CD4-positive, alpha-beta T cell treated with Interleukin-6 for 4 hours (primary cell): ENCODE results near the gene MEFV.

ENCODE experiments used
- DNase-seq: peaks from one replicate; pipeline ENCODE4 v3.0.0-alpha.2; 2020; ENCODE audit warnings: mixed read lengths

MEFV gene

DNA sequence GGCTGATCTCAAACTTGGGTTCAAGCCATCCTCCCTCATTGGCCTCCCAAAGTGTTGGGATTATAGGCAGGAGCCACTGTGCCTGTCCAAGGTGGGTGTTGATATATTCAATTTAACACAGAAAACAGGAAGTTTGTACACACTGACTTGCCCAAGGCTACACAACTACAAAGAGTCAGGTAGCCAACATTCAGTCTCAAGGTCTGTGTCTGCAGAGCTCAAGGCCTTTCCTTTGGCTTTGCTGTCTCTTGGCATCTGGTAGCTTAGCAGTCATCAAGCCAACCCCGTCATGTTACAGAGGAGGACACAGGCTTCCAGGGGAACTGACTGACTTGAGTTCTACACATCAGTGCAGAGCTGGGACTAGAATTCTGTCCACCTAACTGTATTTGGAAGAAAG lies 11.9 kb upstream of the MEFV start:
- no peak for DNase-seq

DNA sequence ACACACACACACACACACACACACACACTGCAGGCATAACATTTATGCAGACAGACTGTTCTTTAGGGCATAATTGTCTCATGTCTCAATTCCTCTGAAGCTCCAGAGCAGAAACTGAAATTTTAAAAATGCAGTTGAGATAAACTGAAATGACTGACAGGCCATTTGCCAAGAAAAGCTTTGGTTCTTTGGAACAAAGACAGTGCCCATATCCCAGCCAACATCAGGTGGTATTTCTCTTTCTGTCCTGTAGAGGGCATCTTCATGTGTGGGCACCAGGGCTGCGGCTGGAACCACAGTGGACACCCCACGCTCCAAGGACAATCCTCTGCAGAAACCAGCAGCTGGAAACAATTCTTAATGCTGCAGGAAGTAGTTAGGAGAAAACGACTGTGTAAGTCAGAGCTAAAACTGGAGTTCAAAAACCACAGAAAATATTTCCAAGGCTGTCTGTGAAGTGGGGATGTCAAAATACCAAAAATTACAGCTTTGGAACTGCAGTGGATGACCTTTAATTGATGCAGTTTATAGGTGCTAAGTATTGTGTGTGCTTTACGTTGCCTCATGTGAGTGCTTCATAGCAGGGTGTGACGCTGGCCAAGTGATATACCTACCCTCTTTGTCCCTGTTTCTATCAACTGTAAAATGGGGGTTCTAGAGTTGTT lies 10.6 kb upstream of the MEFV start:
- DNase-seq: no peak

DNA sequence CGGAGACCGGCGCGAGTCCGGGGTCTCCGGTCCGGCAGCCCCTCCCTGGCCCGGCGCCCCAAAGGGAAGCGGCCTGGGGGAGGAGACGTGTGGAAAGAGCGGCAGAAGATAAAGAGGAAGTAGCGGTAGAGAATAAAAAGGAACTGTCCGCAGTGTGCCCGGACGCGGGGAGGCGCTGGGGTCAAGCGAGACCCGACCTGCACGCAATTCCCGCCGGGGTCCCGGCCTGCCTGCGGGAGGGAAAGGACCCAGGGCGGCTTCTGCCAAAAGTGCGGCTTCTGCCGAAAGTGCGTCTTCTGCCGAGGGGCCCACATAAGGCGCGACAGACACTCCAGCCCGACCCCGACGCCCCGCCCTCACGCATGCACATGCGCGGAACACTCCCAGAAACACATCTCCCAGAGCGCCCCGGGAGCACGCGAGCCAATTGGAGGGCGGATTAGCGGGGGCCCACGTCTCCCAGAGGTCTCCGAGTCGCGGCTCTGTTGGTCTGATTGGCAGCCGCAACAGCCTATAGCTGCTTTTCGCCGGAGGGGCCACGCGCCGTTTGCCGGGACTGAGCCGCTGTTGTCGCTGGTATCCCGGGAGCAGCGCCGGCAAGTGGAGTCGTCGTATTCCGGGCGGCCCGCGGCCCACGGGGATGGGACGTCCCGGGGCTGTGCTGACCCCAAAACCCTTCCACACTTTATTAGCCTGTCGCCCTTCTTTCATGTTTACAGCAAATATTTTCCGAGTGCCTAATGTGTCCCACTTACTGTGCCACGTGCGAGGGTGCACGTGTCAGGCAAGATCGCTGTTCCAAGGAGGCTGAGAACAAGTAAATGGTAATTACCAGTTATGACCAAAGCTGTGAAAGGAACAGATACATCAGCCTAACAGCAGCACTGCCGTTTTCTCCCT lies 8.0 kb upstream of the MEFV start:
- peak; percentile 98 for DNase-seq

DNA sequence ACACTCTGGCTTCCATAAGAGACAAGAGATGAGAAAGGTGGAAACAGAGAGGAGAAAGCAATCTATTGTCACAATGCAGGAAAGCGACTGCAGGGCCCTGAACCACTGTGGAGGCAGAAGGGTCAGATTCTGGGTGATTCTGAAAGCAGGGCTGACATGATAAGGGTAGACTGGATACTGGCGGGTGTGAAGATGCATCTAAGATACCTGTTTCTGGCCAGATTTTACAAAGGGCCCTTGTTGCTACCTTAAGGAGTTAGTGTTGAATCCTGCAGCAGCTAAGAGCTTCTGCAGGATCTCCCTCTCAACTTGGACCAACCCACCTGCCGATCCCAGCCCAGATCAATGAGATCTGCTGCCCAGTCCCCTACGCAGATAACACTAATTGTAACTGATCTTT lies 6.1 kb upstream of the MEFV start:
- no peak for DNase-seq

DNA sequence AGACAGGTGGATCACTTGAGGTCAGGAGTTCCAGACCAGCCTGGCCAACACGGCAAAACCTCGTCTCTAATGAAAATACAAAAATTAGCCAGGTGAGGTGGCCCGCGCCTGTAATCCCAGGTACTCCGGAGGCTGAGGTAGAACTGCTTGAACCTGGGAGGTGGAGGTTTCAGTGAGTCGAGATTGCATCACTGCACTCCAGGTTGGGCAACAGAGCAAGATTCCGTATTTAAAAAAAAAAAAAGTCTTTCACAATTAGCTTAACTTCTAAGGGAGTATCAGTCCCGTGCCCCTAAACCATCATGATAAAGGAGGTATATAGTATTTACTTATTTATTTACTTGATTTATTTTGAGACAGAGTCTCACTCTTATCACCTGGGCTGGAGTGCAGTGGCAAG lies 3.4 kb upstream of the MEFV start:
- DNase-seq: no peak

DNA sequence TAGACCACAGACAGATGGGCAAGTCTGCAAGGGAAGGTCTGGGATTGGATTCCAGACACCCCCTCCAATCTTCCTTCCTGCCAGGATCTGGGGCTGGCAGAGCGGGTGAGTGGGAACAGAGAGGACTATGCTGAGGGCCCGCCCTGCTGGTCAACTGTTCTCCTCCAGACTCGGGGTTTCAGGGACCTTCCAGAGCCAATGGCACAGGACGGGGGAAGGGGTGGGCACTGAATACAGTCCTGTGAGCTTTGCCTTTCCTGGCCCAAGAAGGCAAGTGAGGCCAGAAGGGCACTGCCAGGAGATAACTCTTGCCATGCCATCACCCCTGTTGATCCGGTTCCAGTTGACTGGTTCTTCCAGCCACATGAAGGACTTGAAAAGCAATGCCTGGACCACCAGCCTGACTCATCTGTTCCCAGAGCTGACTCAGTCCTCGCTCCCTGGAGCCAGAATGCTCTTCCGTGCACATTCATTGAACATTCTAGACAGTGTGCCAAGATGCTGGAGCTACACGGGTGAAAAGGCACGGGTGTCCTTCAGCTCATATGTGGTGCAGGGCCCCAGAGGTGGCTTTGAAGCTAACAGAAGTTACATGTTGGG lies 533 bp upstream of the MEFV start:
- no peak for DNase-seq

DNA sequence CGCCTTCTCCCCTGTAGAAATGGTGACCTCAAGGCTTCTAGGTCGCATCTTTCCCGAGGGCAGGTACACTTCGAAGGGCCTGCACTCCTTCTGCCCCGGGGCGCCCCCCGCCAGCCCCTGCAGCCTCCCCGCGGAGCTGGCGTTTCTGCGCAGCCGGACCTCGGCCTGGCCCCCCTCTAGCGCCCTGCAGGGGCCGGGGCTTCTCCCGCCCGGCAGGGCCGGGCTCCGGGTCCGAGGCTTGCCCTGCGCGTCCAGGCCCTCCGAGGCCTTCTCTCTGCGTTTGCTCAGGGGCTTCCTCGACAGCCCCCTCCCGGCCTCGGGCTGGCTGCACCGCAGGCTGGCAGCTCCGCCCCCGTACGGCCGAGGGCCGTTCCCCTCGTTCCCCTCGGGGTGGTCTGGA lies 2.1 kb downstream of the MEFV start:
- DNase-seq: no peak

DNA sequence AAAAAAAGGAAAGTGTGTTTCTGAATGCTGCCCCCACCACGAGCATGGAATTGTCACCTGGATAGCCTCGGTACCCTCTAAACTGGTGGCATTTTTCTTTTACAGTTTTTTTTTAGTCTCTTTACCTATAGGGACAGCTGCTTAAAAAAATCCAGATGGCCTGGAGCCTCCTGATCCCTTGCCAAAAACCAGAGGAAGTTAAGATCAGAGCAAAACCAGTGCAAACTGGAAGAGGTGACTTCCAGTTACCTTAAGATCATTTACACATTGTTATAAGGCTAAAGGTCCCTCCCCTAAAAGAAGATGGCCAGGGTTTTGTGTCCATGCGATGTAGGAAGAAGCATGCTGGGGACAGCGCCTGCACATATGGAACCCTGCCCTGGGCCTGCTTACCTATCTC lies 3.5 kb downstream of the MEFV start:
- no peak for DNase-seq

DNA sequence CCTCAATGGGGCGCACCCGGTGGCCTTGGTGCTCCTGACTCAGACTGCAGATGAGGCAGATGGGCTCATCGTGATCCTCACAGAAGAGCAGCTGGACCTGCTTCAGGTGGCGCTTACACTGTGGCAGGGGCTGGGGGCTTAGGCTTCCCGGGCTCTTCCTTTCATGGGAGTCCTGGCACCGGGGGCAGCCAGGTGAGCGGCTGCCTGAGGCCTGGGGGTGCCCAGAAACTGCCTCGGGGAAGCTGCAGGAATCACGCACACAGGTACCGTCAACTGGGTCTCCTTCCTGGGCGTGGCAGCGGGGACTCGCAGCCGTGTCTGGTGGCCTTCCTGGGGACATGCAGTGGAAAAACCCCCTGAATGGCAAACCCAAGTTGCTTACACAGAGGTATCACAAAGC lies 7.0 kb downstream of the MEFV start:
- DNase-seq: no peak

DNA sequence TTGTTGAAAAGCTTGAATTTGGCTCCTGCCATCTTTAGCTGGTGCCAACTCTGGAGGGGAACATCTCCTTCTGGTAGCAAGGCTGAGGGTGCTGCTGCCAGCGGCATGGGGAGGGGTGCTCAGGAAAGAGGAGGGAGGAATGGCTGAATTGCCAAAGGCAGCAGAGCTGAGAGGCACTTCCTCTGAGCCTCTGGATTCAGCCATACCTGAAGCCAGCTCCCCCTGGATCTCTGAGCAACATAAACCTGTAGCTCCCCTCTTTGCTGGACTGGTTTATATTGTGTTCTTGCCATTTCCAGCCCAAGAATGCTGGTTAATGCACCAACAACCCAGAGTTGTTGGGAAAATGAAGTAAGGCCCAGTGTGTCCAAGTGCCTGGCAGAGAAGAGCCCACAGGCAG lies 7.4 kb downstream of the MEFV start:
- no peak for DNase-seq

DNA sequence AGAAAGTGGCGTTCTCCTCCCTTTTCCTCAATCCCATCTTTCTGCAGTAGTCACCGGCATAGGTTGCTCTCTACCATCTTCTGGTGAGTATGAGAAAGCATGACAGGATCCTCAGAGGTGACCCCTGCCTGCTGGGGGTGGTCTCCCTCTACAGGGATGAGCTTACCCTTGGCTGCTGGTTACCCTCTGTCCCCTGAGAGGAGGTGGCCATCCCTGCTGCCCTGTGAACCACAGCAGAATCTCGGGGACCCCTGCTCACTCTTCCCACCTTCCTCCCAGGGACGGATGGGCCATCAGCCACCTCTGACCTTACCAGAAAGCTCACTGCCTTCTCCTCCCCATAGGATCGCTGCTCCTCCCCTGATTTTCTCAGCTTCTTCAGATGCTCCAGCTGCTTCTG lies 7.8 kb downstream of the MEFV start:
- DNase-seq: no peak

DNA sequence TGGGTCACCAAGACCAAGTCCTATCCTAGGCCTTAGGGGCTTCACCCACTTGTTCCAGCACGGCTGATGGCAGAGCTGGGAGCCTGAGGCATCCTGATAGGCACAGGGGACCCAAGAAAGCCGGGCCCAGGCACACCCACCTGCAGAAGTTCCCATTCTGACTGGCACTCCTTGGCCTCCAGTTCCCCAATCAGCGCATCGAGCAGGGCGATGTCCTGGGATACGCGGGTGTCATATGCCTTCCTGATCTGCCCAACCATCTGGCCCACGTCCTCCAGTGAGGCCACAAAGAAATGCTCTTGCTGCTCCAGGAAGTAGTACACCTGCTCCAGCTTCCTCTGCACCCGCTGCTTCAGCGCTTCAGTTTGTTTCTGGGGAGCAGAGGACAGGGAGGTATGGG lies 9.6 kb downstream of the MEFV start:
- DNase-seq: no peak

DNA sequence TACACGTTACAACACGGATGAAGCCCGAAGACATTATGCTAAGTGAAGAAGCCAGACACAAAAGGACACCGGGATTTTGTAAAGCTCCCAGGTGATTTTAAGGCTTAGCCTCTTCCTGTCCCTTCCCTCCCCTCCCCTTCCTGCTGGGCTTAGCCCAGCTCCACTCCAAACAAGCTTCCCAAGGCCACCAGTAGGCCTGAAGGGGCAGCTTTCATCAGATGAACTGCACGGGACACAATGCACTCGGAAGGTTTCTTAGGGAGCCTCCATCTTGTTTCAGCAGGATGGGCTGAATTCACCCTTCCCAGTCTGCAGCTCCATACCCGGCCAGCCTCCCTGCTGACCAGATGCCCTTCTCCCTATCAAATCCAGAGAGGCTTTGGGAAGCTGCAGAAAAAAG lies 10.4 kb downstream of the MEFV start:
- no peak for DNase-seq

DNA sequence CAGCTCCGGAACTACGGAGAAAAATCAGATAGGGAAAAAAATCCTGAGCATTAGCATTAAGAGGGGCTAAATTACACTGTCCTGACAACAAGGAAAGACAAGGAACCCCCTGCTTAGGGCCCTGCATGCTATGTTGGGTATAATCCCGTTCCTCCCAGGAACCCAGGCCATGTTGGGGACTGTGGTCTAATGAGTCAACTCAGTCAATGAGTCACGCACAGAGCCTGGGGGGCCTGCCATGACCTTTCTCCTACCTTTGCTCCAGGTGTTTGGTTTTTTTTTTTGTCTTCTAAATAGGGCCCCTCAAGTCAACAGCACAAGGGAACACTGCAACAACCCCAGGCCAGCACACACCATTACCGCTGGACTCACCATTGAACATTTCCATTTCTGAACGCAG lies 12.6 kb downstream of the MEFV start:
- no peak for DNase-seq

DNA sequence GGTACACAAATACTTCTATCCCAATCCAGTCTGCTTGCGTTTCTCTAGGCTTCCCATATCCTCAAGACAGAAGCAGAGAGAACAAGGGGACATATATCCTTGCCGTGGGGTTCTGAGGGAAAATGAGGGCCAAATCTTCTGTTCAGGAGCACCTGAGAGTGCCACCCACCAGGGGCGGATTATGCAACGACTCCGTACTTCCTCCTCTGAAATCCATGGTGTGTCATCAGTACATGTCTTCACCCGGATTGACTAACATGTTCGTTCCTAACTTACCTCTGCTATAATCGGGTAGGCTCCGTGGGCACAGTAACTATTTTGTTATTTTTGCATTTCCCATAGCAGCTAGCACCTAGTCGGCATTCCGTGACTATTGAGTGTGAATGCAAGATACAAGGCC lies 13.7 kb downstream of the MEFV start:
- DNase-seq: no peak

DNA sequence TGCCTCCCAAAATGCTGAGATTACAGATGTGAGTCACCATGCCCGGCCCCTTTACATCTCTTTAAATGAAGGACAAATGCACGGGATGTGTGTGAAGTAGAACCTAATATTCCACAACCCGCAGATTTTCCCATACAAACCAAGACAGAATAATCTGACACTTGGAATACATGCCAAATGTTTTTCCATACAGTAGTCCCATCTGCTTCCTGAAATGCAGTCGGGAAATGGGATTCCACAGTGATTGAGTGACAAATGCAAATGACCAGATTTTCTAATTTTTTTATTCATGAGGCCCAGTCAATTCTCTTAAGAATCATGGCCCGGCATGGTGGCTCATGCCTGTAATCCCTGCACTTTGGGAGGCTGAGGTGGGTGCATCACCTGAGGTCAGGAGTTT lies 14.7 kb downstream of the MEFV start:
- DNase-seq: no peak

DNA sequence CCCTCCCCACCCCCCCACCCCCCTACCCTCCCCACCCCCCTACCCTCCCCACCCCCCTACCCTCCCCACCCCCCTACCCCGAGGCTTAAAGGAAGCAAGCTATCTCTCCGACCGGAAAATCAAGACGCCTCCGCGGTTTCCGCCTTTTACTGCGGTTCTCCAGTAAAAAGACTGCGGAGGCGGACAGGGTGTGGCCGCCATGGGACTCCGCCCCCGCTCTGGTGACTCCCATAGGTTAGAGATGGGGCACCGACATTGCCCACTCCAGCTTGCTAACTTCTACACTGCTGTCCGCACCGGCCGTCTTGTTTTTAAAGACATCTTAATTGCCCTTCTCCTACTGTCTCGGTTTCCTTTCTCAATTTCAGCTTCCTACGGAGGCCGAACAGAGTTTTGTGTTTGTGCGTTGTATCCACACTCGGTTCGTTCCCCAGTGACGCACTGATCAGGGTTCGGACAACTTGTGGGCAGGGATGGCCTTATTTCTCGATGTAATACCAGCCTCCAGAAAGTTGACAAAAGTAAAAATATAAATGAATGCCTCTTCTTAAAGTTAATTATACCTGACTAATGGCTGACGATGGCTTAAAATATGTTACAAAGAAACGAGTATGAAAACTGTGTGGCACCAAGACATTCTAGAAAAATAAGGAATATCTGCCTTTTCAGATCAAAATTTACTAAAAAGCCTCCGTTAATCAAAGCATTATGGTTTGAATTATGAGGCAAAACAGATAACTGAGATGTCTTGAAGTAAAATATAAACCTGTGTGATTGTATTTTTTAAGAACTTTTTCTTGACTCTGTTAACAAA lies 20.4 kb downstream of the MEFV start:
- DNase-seq: peak; percentile 38

DNA sequence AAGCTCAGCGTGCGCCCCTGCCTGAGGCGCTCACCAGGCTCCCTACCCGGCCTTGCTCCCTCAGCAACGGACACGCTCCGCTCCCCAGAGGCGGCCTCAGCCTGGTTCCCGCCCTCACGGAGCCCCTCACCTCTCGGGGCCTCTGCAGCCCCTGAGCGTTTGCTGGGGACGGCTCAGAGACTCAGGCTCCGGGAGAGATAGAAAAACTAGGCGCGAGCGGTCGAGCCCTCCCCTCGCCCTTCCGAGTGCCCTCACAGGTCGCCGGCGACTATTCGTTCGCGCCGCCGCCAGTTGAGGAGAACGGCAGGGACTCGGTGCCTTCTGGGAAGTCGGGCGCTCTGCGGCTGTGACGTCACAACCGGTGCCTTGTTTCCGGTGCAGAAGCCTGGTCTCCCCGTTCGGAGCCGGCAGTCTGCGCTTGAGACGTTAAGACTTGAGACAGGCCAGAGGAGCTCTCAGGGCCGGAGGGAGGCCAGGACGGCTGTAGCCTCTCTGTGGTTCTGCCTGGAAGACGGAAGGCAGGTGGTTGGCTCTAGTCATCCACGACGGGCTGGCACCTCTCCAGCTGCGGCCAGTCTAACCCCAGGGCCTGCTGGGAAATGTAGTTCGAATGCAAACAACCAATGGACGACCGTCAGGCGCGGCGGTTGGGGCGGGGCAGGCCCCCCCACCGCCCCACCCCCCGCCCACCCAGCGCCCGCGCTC lies 21.4 kb downstream of the MEFV start, which contains the start of gene ZNF200:
TSS of gene ZNF200 (minus strand) at position 302 of the 705 bp plus-strand sequence. CDS start 1,403 bp downstream, outside the sequence.
- peak; percentile 94 for DNase-seq

DNA sequence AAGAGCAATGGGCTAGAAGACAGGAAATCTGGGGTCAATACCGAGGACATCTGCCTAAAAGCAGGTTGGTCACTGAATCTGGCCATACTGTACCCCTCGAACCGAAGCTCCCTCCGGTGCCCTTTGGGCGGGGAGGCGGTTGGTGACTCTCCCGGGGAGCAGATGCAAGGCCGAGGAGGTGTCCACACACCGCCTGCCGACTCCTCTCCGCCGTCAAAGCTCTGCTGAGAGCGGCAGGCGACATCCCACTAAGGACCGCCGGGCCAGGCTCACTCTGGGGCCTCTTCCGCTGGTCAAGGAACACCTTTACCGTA lies 21.9 kb downstream of the MEFV start:
- no peak for DNase-seq

DNA sequence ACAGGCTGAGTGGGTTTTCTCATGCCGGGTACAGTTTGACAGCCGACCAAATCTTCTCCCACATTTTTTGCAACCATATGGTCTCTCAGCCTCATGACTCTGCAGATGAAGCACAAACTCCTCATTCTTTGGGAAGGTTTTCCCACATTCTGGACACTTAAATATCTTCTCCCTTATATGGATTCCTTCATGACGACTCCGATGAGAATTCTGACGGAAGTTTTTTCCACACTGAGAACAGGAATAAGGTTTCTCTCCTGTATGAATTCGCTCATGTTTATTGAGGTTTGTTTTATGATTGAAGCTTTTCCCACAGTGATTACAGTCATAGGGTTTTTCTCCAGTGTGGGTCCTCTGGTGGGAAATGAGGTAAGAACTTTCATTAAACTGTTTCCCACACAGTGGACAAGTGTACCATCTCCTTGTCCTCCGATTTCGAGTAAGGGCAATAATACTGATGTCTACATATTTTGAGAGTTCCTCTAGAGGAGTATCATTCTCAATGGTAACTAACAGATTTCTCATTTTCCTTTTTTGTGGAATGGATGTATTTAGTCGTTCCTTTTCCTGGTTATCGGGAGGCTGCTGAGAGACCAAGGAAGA lies 32.4 kb downstream of the MEFV start:
- DNase-seq: no peak

DNA sequence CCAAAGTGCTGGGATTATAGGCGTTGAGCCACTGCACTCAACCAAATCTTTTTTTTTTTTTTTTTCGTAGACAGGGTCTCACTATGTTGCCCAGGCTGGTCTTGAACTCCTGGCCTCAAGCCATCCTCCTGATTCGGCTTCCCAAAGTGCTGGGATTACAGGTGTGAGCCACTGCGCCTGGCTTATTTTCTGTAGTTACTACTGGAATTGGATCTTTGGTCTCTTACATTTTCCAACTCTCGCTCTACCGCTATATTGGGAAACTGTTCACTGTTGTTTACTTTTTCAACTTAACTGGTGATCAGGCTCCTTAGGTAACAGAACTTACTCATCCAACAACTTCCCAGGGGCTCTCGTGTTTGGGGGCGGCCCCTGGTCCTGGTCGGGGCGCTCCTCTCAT lies 35.6 kb downstream of the MEFV start:
- no peak for DNase-seq

DNA sequence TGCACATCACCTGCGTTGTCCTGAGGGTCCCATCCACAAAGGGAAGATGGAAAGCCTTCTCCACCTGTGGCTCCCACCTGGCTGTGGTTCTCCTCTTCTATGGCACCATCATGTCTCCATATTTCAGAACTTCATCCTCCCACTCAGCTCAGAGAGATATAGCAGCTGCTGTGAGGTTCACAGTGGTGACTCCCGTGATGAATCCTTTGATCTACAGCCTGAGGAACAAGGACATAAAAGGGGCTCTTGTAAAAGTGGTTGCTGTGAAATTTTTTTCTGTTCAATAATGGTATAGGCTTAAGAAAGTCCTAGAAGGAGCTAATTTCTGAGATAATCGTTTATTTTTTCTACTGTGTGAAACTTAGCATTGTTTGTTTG lies 40.2 kb downstream of the MEFV start:
- peak; percentile 18 for DNase-seq
